DMS 273 (cell line): ENCODE data around the gene ZSCAN23.
A peak's percentile ranks its signal among the peaks of the same experiment; 100 is the strongest.

Source experiments
- DNase-seq: peaks from one replicate; lab custom pipeline; 2025; ENCODE audit not compliant: unreplicated experiment; lab: John Stamatoyannopoulos, UW

Gene ZSCAN23

DNA sequence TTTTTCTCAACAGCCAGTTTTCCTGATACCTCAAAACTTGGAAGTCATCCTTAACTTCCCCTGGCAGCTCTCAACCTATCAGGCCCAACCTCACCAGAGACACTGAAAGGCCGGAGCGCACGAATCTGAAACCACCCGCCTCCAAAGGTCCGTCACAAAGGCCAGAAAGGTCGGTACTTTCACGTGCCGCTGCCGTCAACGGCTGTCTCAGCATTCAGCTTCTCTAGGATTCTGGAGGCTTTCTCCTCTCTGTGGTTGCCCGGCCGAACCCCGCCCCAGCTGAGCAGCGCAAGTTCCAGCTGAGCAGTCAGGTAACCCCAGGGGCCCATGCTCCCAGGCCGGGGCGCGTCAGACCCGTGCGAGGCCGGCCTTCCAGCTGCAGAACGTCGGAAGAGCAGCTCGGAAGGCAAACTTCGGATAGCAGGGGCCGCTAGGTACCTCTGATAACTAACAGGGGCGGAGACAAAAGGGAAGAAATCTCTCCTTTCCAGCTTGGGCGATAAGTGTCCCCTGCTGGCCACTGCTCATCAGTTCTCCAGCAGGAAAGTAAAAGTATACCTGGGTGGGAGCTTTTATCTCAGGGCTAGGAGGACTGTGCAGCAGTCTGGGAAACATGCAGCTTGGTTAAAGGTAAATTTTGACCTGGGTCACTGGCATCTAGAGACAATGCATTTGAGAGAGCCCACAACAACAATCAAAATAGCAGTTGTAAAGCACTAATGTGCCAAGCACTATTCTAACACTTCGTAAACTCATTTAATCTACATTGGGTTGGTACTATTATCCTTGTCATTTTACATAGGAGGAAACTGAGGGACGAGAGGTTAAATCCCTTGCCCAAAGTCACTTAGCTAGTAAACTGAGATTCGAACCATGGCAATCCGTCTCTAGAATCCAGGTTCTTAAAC is 59.8 kb downstream of the ZSCAN23 start:
- DNase-seq = peak; percentile 76
